ENCODE data around the gene IDUA.

The IDUA gene

GRCh38 chr4:984336-985054 lies 2.3 kb upstream of the IDUA start:
- ChIA-PET CTCF (interaction anchor here (1.0 to 1.4 kb wide), 2 partner anchors 51 to 242 kb away, joined by 3 read pairs; no protein-coding TSS in a partner anchor), POLR2A (no interaction called here)
- Histone ChIP-seq H3K4me3 (ENCODE audit: control insufficient read depth in 1 of 7, extremely low read depth in 1 of 7, insufficient read depth in 4 of 7, low read depth in 2 of 7, low read length in 6 of 7) (peak overlapping the region in 4 of 7 experiments; percentile 40 to 72 (median 56)), H3K36me3 (ENCODE audit: control insufficient read depth in 4 of 4, insufficient read depth in 4 of 4, low read length in 3 of 4) (peaks cover 0 to 4% (median 2%) of the 10 kb centered on the region in 4 experiments), H3K9me3 (ENCODE audit: control extremely low read depth in 1 of 5, control insufficient read depth in 4 of 5, insufficient read depth in 2 of 5, low read depth in 1 of 5, low read length in 4 of 5) (no peaks in the 10 kb centered on the region), H3K27ac (ENCODE audit: insufficient read depth in 1 of 2, low read depth in 1 of 2, low read length in 2 of 2, poor library complexity in 1 of 2, severe bottlenecking in 2 of 2) (no peak overlapping the region), H3K4me1 (ENCODE audit: control extremely low read depth in 1 of 4, control insufficient read depth in 4 of 4, insufficient read depth in 4 of 4, low read length in 3 of 4) (peaks cover 6 to 38% (median 36%) of the 10 kb centered on the region in 4 experiments), H3K27me3 (replicated peaks in 2 of 5; ENCODE audit: control insufficient read depth in 4 of 5, insufficient read depth in 5 of 5, low read length in 4 of 5) (no peaks in the 10 kb centered on the region)
- DNase-seq, result no peak
- 83% methylated on average over 14 of the region's 15 CpGs for WGBS (ENCODE audit: insufficient coverage)

DNA sequence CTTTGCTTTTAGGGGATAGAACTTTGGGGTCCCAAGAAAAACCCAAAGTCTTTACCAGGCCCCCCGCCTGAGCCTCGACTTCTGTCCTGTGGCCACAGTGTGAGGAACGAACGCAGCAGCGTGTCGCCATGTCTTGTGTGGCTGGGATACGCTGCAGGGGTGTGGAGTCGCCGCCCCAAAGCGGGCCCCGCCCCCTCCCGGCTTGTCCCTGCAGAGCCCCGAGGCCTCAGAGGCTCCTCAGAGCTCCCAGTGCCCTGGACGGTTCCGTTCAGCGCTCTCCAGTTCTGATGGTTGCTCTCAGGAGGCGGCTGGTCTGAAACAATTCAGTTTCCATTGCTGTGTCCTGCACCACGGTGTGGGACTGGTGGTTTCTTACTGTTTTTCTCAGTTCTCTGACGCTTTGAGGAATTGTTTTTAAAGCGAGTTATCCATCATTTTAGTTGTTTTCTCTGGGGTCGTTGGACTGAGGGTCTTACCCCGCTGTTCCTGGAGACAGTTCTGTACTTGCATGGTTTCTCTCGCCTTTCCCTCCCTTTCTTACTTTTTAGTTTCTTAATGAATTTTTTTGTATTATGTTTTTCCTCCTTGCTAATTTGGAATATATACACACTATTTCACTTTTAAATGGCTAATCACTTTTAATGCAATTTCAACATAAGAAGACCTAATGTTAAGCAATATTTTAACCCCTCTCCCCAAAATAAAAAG lies 1.6 kb upstream of the IDUA start:
- peak; percentile 54 to 76 (median 73) for DNase-seq
- peaks cover 0 to 12% (median 7%) of the 10 kb centered on the region in 4 experiments for H3K36me3 ChIP-seq (ENCODE audit: control insufficient read depth in 4 of 4, insufficient read depth in 4 of 4, low read length in 3 of 4)
- ChIA-PET POLR2A (no interaction called here), CTCF (interaction anchor here (0.7 to 1.4 kb wide), 3 partner anchors 52 to 243 kb away, joined by 3 read pairs; no protein-coding TSS in a partner anchor)
- H3K9me3 ChIP-seq (ENCODE audit: control extremely low read depth in 1 of 5, control insufficient read depth in 4 of 5, insufficient read depth in 2 of 5, low read depth in 1 of 5, low read length in 4 of 5), result no peaks in the 10 kb centered on the region
- H3K4me1 ChIP-seq (ENCODE audit: control extremely low read depth in 1 of 4, control insufficient read depth in 4 of 4, insufficient read depth in 4 of 4, low read length in 3 of 4), result peaks cover 6 to 35% (median 32%) of the 10 kb centered on the region in 4 experiments
- 29% methylated on average over 20 of the region's 23 CpGs for WGBS (ENCODE audit: insufficient coverage)
- H3K4me3 ChIP-seq (ENCODE audit: control insufficient read depth in 1 of 7, extremely low read depth in 1 of 7, insufficient read depth in 4 of 7, low read depth in 2 of 7, low read length in 6 of 7), result peak overlapping the region in 4 of 7 experiments; percentile 40 to 72 (median 56)
- H3K27me3 ChIP-seq (replicated peaks in 2 of 5; ENCODE audit: control insufficient read depth in 4 of 5, insufficient read depth in 5 of 5, low read length in 4 of 5), result no peaks in the 10 kb centered on the region
- H3K27ac ChIP-seq (ENCODE audit: insufficient read depth in 1 of 2, low read depth in 1 of 2, low read length in 2 of 2, poor library complexity in 1 of 2, severe bottlenecking in 2 of 2), result no peak overlapping the region

- no peak for DNase-seq
- peak overlapping the region in 1 of 2 experiments; percentile 86 for H3K27ac ChIP-seq (ENCODE audit: insufficient read depth in 1 of 2, low read depth in 1 of 2, low read length in 2 of 2, poor library complexity in 1 of 2, severe bottlenecking in 2 of 2)
- peaks cover 0 to 21% (median 11%) of the 10 kb centered on the region in 4 experiments for H3K36me3 ChIP-seq (ENCODE audit: control insufficient read depth in 4 of 4, insufficient read depth in 4 of 4, low read length in 3 of 4)
These were observed 391 bp upstream of the IDUA start for GRCh38 chr4:986428-986878.

DNA sequence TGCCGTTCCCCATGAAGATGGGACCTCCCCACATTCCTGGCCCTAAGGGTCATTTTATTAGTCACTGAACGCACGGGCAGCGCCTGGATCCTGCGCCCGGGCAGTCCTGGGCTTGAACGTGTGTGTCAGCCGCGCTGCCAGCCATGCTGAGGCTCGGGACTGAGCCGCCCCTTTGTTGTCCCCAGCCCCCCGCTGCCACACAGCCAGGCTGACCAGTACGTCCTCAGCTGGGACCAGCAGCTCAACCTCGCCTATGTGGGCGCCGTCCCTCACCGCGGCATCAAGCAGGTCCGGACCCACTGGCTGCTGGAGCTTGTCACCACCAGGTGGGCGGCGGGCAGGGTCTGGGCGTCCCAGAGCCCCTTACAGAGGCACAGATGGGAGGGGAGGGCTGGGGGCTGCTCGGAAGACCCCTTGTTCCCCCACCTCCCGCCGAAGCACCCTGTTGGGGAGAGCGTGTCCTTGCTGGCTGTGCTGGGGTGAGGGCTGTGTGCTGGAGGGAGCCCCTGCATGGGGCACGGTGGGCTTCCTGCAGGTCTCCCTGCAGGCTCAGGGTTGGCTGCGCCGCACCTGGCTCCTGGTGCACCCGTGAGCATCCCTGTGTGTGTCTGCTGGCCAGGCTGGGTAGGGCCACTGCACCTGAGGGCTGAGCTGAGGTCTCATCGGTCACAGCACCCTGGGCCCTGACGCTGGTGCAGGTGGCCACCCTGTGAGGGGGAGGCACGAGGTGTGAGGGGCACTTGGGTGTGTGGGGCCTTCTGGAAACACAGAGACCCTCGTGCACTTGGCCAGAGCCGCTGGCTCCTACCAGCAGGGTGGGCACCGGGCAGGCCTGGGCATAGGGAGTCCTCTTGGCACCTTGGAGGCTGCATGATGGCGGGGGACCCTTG lies 1.0 kb downstream of the IDUA start:
- peaks cover 6 to 30% (median 29%) of the 10 kb centered on the region in 4 experiments for H3K4me1 ChIP-seq (ENCODE audit: control extremely low read depth in 1 of 4, control insufficient read depth in 4 of 4, insufficient read depth in 4 of 4, low read length in 3 of 4)
- H3K27ac ChIP-seq (ENCODE audit: insufficient read depth in 1 of 2, low read depth in 1 of 2, low read length in 2 of 2, poor library complexity in 1 of 2, severe bottlenecking in 2 of 2), result peak overlapping the region in 1 of 2 experiments; percentile 25
- no peaks in the 10 kb centered on the region for H3K27me3 ChIP-seq (replicated peaks in 2 of 5; ENCODE audit: control insufficient read depth in 4 of 5, insufficient read depth in 5 of 5, low read length in 4 of 5)
- DNase-seq, result no peak
- no peaks in the 10 kb centered on the region for H3K9me3 ChIP-seq (ENCODE audit: control extremely low read depth in 1 of 5, control insufficient read depth in 4 of 5, insufficient read depth in 2 of 5, low read depth in 1 of 5, low read length in 4 of 5)
- 89% methylated on average over 35 of the region's 37 CpGs for WGBS (ENCODE audit: insufficient coverage)
- ChIA-PET CTCF (interaction anchor here (0.7 to 2.5 kb wide), 22 partner anchors 10 to 250 kb away, joined by 3 to 17 read pairs (median 4); partner anchors contain the start of genes DGKQ, GAK and TMEM175), POLR2A (interaction anchor here (0.8 to 1.0 kb wide), 3 partner anchors 9 to 99 kb away, joined by 3 to 4 read pairs (median 3); partner anchors contain the start of genes GAK and TMEM175)
- H3K36me3 ChIP-seq (ENCODE audit: control insufficient read depth in 4 of 4, insufficient read depth in 4 of 4, low read length in 3 of 4), result peaks cover 0 to 26% (median 13%) of the 10 kb centered on the region in 4 experiments
- H3K4me3 ChIP-seq (ENCODE audit: control insufficient read depth in 1 of 7, extremely low read depth in 1 of 7, insufficient read depth in 4 of 7, low read depth in 2 of 7, low read length in 6 of 7), result peak overlapping the region; percentile 65 to 90 (median 81)

More at GRCh38 chr4:986428-986878, 391 bp upstream of the IDUA start:
- Histone ChIP-seq H3K27me3 (replicated peaks in 2 of 5; ENCODE audit: control insufficient read depth in 4 of 5, insufficient read depth in 5 of 5, low read length in 4 of 5) (no peaks in the 10 kb centered on the region), H3K9me3 (ENCODE audit: control extremely low read depth in 1 of 5, control insufficient read depth in 4 of 5, insufficient read depth in 2 of 5, low read depth in 1 of 5, low read length in 4 of 5) (no peaks in the 10 kb centered on the region), H3K4me1 (ENCODE audit: control extremely low read depth in 1 of 4, control insufficient read depth in 4 of 4, insufficient read depth in 4 of 4, low read length in 3 of 4) (peaks cover 6 to 30% (median 29%) of the 10 kb centered on the region in 4 experiments), H3K4me3 (ENCODE audit: control insufficient read depth in 1 of 7, extremely low read depth in 1 of 7, insufficient read depth in 4 of 7, low read depth in 2 of 7, low read length in 6 of 7) (peak overlapping the region; percentile 65 to 90 (median 81))
- ChIA-PET POLR2A (interaction anchor here (0.6 to 1.0 kb wide), 4 partner anchors 18 to 212 kb away, joined by 3 to 4 read pairs (median 3); partner anchors contain the start of genes GAK and TMEM175), CTCF (interaction anchor here (0.8 to 2.5 kb wide), 18 partner anchors 9 to 278 kb away, joined by 3 to 17 read pairs (median 4); partner anchors contain the start of genes DGKQ, GAK and TMEM175)
- WGBS (ENCODE audit: insufficient coverage), result 0% methylated on average over 11 of the region's 14 CpGs

DNA sequence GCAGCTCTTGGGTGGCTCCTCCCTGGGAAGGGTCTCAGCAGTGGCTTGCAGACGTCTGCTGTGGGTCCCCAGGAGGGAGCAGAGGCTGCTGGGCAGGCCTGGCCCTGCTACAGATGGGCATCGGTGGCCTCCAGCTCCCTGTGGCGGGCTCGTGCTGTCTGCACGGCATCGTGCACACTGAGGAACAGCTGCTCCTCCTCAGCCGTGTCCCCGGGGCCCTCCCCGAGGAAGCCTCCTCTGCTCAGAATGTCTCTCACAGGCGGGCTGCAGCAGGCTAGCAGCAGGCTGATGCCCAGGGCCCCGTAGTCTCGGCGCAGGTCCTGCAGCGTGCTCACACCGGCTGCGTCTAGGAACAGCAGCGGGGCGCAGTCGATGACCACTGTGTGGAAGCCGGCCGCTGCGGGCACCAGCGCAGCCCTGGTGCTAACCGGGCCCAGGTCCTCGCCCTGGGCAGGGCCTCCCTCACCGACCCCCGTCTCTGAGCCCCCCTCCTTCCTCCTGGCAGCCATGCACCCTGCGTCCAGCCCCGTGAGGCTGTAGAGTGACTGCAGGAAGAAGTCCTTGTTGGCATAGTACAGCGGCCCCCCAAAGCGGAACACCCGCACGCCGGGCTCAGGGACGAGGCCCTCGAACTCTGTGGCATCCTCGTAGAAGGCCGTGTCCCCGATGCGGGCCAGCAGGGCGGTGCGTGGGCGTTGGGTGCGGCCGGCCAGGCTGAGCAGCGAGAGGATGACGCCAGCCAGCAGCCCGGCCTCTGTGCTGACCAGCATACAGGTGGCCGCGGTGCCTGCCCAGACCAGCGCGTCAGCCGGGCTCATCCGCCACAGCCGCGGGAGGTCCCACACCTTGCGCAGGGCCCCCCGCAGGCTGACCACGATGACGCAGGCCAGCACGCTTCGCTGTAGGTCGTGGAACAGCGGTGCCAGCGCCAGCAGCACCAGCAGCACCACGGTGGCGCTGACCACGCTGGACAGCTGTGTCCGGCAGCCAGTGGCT lies 2.2 kb downstream of the IDUA start:
- POLR2A ChIA-PET, result no interaction called here
- Histone ChIP-seq H3K36me3 (ENCODE audit: control insufficient read depth in 4 of 4, insufficient read depth in 4 of 4, low read length in 3 of 4) (peaks cover 0 to 26% (median 13%) of the 10 kb centered on the region in 4 experiments), H3K9me3 (ENCODE audit: control extremely low read depth in 1 of 5, control insufficient read depth in 4 of 5, insufficient read depth in 2 of 5, low read depth in 1 of 5, low read length in 4 of 5) (no peaks in the 10 kb centered on the region), H3K27me3 (replicated peaks in 2 of 5; ENCODE audit: control insufficient read depth in 4 of 5, insufficient read depth in 5 of 5, low read length in 4 of 5) (no peaks in the 10 kb centered on the region), H3K4me3 (ENCODE audit: control insufficient read depth in 1 of 7, extremely low read depth in 1 of 7, insufficient read depth in 4 of 7, low read depth in 2 of 7, low read length in 6 of 7) (no peak overlapping the region), H3K27ac (ENCODE audit: insufficient read depth in 1 of 2, low read depth in 1 of 2, low read length in 2 of 2, poor library complexity in 1 of 2, severe bottlenecking in 2 of 2) (no peak overlapping the region), H3K4me1 (ENCODE audit: control extremely low read depth in 1 of 4, control insufficient read depth in 4 of 4, insufficient read depth in 4 of 4, low read length in 3 of 4) (peaks cover 6 to 30% (median 29%) of the 10 kb centered on the region in 4 experiments)
- WGBS (ENCODE audit: insufficient coverage), result 96% methylated on average over 65 of the region's 69 CpGs
- DNase-seq, result no peak
- CTCF ChIA-PET, result interaction anchor here (0.6 to 2.5 kb wide), 3 partner anchors 93 to 247 kb away, joined by 3 to 17 read pairs (median 3); no protein-coding TSS in a partner anchor

All from common myeloid progenitor, CD34-positive (primary cell).